Vagina (tissue), 2 donors: ENCODE data around the gene NFILZ.
"Not testable (repeated sequence)": the region's sequence is repeated elsewhere in the genome, so short reads cannot be mapped to it uniquely, and the experiment has no call there.

Experiments
- CTCF ChIP-seq, 3 experiments: fragments of 450-650 bp in 2 of 3; fragments of 200-600 bp in 1 of 3; sonication (generic) in 1 of 3; IDR thresholded peaks; one replicate each; pipeline ENCODE4 v1.5.1; 2017 to 2019; ENCODE audit warnings: antibody characterized with exemption in 3 of 3, mild to moderate bottlenecking in 2 of 3, moderate library complexity in 2 of 3
- POLR2A ChIP-seq, 2 donors: fragments of 450-650 bp; IDR thresholded peaks; one replicate each; pipeline ENCODE4 v1.6.1; 2017; ENCODE audit warnings: antibody characterized with exemption in 2 of 2, mild to moderate bottlenecking in 2 of 2, moderate library complexity in 2 of 2

GRCh38 chr19:8637070-8637469 is 6.6 kb downstream of the NFILZ start:
- TF ChIP-seq CTCF, POLR2A (IDR thresholded peaks at IDR 0.05): not testable (repeated sequence)
